Measurements from ENCODE around the gene CEMIP. TPM values are rescaled to one million over a fixed set of nuclear protein-coding genes. Genes with fewer than 3 reads are reported as not detected.

The CEMIP gene
- total and polyA plus RNA-seq, 8 donors, result 12.4 to 31.8 (median 27.4) TPM

- Histone ChIP-seq H3K9me3 (no peaks in the 10 kb centered on the region), H3K27me3 (no peaks in the 10 kb centered on the region), H3K4me3 (no peak overlapping the region), H3K4me1 (no peaks in the 10 kb centered on the region), H3K27ac (no peak overlapping the region), H3K36me3 (peaks cover 0 to 100% of the 10 kb centered on the region in 2 donors)
- TF ChIP-seq CTCF (IDR thresholded peaks at IDR 0.05), result no peak
- ATAC-seq (no peak), DNase-seq (no peak)
- intact Hi-C loops (cut with DNase I), result no loop called here
These were observed 165.6 kb downstream of the CEMIP start for GRCh38 chr15:80944818-80945217.

- intact Hi-C loops (cut with DNase I), result no loop called here
- no peaks in the 10 kb centered on the region for H3K27me3 ChIP-seq
- no peak for TF ChIP-seq CTCF (IDR thresholded peaks at IDR 0.05)
These were observed 166.4 kb downstream of the CEMIP start for GRCh38 chr15:80945605-80946004.

GRCh38 chr15:80946576-80946975 lies 167.4 kb downstream of the CEMIP start:
- TF ChIP-seq CTCF (IDR thresholded peaks at IDR 0.05), result no peak
- no peaks in the 10 kb centered on the region for H3K4me1 ChIP-seq
- no peak overlapping the region for H3K4me3 ChIP-seq
- intact Hi-C loops (cut with DNase I), result no loop called here
- no peaks in the 10 kb centered on the region for H3K9me3 ChIP-seq
- ATAC-seq, result no peak
- H3K27ac ChIP-seq, result no peak overlapping the region
- peaks cover 0 to 100% of the 10 kb centered on the region in 2 donors for H3K36me3 ChIP-seq
- DNase-seq, result peak in 1 of 4 donors; percentile 14
- no peaks in the 10 kb centered on the region for H3K27me3 ChIP-seq

More at GRCh38 chr15:80945605-80946004, 166.4 kb downstream of the CEMIP start:
- no peaks in the 10 kb centered on the region for H3K9me3 ChIP-seq
- H3K4me1 ChIP-seq, result no peaks in the 10 kb centered on the region
- ATAC-seq, result no peak
- DNase-seq, result no peak
- H3K4me3 ChIP-seq, result no peak overlapping the region
- peaks cover 0 to 100% of the 10 kb centered on the region in 2 donors for H3K36me3 ChIP-seq
- H3K27ac ChIP-seq, result no peak overlapping the region

GRCh38 chr15:80948651-80949292 lies 169.6 kb downstream of the CEMIP start:
- Histone ChIP-seq H3K4me1 (no peaks in the 10 kb centered on the region), H3K27ac (no peak overlapping the region), H3K4me3 (no peak overlapping the region), H3K9me3 (no peaks in the 10 kb centered on the region), H3K27me3 (no peaks in the 10 kb centered on the region), H3K36me3 (peaks cover 0 to 93% of the 10 kb centered on the region in 2 donors)
- TF ChIP-seq CTCF (IDR thresholded peaks at IDR 0.05), result no peak
- intact Hi-C loops (cut with DNase I), result no loop called here
- DNase-seq (no peak), ATAC-seq (no peak)

GRCh38 chr15:80949756-80950155 lies 170.6 kb downstream of the CEMIP start:
- Histone ChIP-seq H3K27me3 (no peaks in the 10 kb centered on the region), H3K27ac (no peak overlapping the region), H3K9me3 (no peaks in the 10 kb centered on the region), H3K4me1 (no peaks in the 10 kb centered on the region), H3K36me3 (peaks cover 0 to 83% of the 10 kb centered on the region in 2 donors), H3K4me3 (no peak overlapping the region)
- intact Hi-C loops (cut with DNase I), result no loop called here
- no peak for TF ChIP-seq CTCF (IDR thresholded peaks at IDR 0.05)
- DNase-seq, result no peak
- ATAC-seq, result no peak

All from left lung (tissue), 10 donors.